GM12878 (cell line): ENCODE data around the gene ACD.

Experiments
- ATF7 ChIP-seq: fragments of 450-650 bp; IDR thresholded peaks from 2 replicates; pipeline ENCODE4 v1.6.1; 2016; ENCODE audit warnings: low read depth, mild to moderate bottlenecking
- CEBPB ChIP-seq, 2 experiments: fragments of 150-350 bp in 1 of 2; IDR thresholded peaks; 2 replicates each; pipeline ENCODE4 v1.6.1; 2012 to 2014; ENCODE audit warnings: low read depth in 2 of 2, low read length in 2 of 2, borderline replicate concordance in 1 of 2, inconsistent platforms in 1 of 2
- EZH2 ChIP-seq: IDR thresholded peaks from 2 replicates; pipeline ENCODE4 v1.6.1; 2012; ENCODE audit warnings: low read depth, mild to moderate bottlenecking, control low read depth, inconsistent platforms, low read length, borderline replicate concordance; ENCODE audit not compliant: control insufficient read depth
- MAX ChIP-seq: IDR thresholded peaks from 2 replicates; pipeline ENCODE4 v1.6.1; 2012; ENCODE audit warnings: low read depth, low read length, improper control_type of control experiment
- NFXL1 ChIP-seq: fragments of 450-650 bp; IDR thresholded peaks from 2 replicates; pipeline ENCODE4 v1.6.1; 2017; ENCODE audit warnings: antibody characterized with exemption, mild to moderate bottlenecking, borderline replicate concordance
- POLR2A ChIP-seq: IDR thresholded peaks from 2 replicates; pipeline ENCODE4 v1.6.1; 2011; ENCODE audit warnings: low read depth, mild to moderate bottlenecking, low read length
- RFX5 ChIP-seq: IDR thresholded peaks from 2 replicates; pipeline ENCODE4 v1.6.1; 2011; ENCODE audit warnings: low read depth, low read length, improper control_type of control experiment

DNA sequence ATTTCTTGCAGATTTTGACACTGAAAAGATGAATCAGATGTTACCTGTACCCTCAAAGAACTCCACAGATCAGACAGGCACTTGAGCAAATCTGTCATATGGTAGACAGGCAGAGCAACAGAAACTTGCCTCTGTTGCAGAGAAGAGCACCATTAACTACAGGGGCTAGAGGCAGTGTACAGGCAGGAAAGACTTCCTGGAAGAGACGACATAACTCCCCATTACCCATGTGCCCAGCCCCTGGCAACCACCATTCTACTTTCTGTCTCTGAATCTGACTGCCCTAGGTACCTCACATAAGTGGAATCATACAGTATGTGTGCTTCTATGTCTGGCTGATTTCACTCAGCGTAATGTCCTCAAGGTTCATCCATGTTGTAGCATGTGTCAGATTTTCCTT is 43.6 kb upstream of the ACD start:
- TF ChIP-seq MAX (no peak), POLR2A (no peak), ATF7 (no peak), CEBPB (IDR thresholded peaks at IDR 0.05; ENCODE audit: borderline replicate concordance in 1 of 2, low read depth in 2 of 2, low read length in 2 of 2) (no peak), RFX5 (no peak), NFXL1 (no peak), EZH2 (no peak)
